NCI-H345 treated with DMSO at 0.1 percent for 48 hours (cell line): ENCODE data around the gene ZMIZ2.
"Not testable (repeated sequence)": the region's sequence is repeated elsewhere in the genome, so short reads cannot be mapped to it uniquely, and the experiment has no call there.

Source experiments
- DNase-seq: peaks from one replicate; lab custom pipeline; 2025; ENCODE audit not compliant: unreplicated experiment; lab: John Stamatoyannopoulos, UW

The ZMIZ2 gene

GRCh38 chr7:44748045-44748947 lies at the start of gene ZMIZ2:
TSS of gene ZMIZ2 (plus strand) at chr7:44748847. CDS start at chr7:44756250, 7,403 bp downstream.
- peak; percentile 65 for DNase-seq

GRCh38 chr7:44699598-44699997 lies 49.0 kb upstream of the ZMIZ2 start:
- DNase-seq = not testable (repeated sequence)

- no peak for DNase-seq
Observed at GRCh38 chr7:44700322-44700721, 48.3 kb upstream of the ZMIZ2 start.

- DNase-seq = not testable (repeated sequence)
Observed at GRCh38 chr7:44703391-44703790, 45.3 kb upstream of the ZMIZ2 start.

- no peak for DNase-seq
Observed at GRCh38 chr7:44703921-44704320, 44.7 kb upstream of the ZMIZ2 start.

- DNase-seq = no peak
Observed at GRCh38 chr7:44705434-44705833, 43.2 kb upstream of the ZMIZ2 start.

- no peak for DNase-seq
Observed at GRCh38 chr7:44706788-44707557, 41.7 kb upstream of the ZMIZ2 start.

GRCh38 chr7:44707558-44708230 lies 41.0 kb upstream of the ZMIZ2 start:
- DNase-seq = no peak

GRCh38 chr7:44709011-44709915 lies 39.4 kb upstream of the ZMIZ2 start:
- DNase-seq = no peak

GRCh38 chr7:44709945-44710596 lies 38.6 kb upstream of the ZMIZ2 start:
- DNase-seq = no peak

GRCh38 chr7:44711528-44711927 lies 37.1 kb upstream of the ZMIZ2 start:
- no peak for DNase-seq

- DNase-seq = no peak
Observed at GRCh38 chr7:44712012-44712411, 36.6 kb upstream of the ZMIZ2 start.

GRCh38 chr7:44713141-44713540 lies 35.5 kb upstream of the ZMIZ2 start:
- no peak for DNase-seq

GRCh38 chr7:44713680-44714335 lies 34.8 kb upstream of the ZMIZ2 start:
- DNase-seq = no peak

- DNase-seq = no peak
Observed at GRCh38 chr7:44716205-44716604, 32.4 kb upstream of the ZMIZ2 start.

GRCh38 chr7:44720301-44720700 lies 28.3 kb upstream of the ZMIZ2 start:
- DNase-seq = no peak

- no peak for DNase-seq
Observed at GRCh38 chr7:44724276-44724675, 24.4 kb upstream of the ZMIZ2 start.

GRCh38 chr7:44726250-44726649 lies 22.4 kb upstream of the ZMIZ2 start:
- DNase-seq = not testable (repeated sequence)

- no peak for DNase-seq
Observed at GRCh38 chr7:44727158-44727936, 21.3 kb upstream of the ZMIZ2 start.
